GM18873 (cell line): ENCODE measurements around the gene TTLL6.
"Not testable (repeated sequence)": the region's sequence is repeated elsewhere in the genome, so short reads cannot be mapped to it uniquely, and the experiment has no call there.

Experiments used
- ATAC-seq: cut with Tn5 transposase; IDR thresholded peaks from one replicate; pipeline ENCODE4 v1.9.1; 2021; ENCODE audit warnings: mild to moderate bottlenecking, moderate library complexity, moderate number of reproducible peaks; ENCODE audit not compliant: unreplicated experiment, low FRiP score

Gene TTLL6

DNA sequence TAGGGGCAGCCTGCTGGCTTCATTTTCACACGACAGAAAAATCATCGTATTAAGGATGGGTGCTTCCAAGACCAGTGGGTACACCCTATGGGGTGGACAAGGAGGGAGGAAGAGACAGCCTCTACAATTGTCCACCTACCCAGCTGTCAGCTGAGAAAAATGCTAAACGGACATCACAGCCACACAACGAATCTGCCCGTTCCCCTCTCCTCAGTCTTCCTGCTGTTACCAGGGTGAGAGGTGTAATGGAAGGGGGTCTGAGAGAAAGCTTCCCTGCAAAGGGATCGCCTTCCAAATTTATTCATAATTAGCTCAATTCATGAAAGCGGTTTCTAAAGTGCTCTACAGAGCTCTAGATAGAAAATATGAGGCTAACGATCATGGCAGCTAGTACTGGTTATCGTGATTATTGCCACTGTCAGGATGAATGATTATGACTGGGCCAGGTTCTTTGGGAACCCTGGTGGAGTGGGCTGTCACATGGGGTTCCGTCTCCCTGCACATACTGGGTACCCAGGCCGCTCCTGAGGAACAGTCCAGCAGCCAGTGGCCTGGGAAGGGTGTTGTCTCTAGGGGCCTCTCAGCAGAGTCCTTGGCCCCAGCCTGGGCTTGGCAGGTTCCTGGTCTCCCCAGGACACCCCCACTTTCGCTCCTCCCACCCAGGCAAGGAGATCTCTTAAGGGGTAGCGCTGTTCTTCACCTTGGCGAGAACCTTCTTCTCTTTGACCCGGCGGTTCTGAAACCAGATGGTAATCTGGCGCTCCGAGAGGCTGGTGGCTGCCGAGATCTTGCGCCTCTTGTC is 90.7 kb downstream of the TTLL6 start:
- no peak for ATAC-seq

DNA sequence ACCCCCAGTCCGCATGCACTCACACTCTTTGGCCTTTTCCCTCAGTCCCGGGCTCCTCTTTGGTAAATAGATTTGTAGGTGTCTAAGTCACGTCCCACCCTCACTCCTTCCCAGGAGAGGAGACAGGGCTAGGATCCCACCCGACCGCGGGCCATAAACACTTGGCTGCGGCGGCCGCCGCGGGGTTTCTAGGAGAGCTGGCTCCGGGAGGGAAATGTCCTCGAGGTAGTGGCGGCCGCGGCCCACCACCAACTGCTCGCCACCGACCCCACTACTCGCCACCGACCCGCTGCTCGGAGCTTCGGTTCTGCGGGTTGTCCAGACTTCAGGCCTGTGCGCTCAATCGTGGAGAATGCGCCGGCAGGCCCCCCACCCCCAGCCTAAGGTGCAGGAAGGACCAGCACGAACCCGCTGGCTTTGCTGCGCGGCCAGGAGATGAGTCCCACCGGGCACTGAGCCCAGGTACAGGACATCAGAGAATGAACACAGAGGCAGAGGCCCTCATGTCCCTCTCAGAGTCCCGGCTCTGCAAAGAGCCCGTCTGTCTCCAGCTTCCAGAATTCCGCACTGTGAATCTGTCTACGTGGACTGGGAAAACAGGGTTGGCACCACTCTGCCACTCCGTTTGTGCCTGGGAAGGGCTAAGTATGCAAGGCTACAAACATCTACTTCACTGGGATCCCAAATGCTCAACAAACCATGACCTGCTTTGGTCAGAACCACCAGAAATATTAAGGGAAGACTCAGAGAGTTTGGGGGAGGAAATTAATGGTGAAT is 91.6 kb downstream of the TTLL6 start:
- no peak for ATAC-seq

GRCh38 chr17:48725004-48725287 is 92.1 kb downstream of the TTLL6 start:
- no peak for ATAC-seq

DNA sequence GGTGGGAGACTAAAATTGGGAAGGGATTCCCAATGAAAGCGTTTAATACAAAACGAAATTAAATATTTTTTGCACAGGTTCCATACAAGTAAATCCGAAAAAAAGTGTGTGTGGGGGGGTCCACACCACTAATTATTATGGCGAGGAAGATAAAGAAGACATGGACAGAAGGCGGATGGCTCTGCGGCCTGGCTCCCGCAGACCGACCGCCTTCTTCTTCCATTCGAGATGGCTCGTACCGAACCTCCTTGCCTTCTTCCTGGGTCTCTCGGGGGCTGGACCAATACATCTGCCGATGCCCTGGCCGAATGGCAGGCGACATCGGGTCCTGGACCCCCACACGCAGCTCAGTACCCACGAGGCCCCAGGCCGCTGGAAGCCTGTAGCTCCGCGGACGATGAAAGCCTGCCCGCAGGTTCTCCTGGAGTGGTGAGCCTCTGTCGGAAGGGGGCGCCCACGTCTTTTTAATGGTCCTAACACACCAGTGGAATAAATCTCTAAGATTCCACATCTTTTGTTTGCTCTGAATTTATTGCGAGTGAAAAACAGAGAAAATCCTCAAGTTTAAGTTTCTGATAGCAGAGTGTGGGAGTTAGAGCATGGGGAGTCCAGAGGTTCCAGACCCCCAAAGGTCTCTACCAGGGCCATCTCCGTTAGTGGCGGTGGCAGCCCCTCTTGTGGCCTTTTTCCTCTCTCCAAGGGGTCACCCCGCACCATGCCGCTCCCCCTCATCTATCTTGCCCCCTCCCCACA is 92.6 kb downstream of the TTLL6 start:
- no peak for ATAC-seq

DNA sequence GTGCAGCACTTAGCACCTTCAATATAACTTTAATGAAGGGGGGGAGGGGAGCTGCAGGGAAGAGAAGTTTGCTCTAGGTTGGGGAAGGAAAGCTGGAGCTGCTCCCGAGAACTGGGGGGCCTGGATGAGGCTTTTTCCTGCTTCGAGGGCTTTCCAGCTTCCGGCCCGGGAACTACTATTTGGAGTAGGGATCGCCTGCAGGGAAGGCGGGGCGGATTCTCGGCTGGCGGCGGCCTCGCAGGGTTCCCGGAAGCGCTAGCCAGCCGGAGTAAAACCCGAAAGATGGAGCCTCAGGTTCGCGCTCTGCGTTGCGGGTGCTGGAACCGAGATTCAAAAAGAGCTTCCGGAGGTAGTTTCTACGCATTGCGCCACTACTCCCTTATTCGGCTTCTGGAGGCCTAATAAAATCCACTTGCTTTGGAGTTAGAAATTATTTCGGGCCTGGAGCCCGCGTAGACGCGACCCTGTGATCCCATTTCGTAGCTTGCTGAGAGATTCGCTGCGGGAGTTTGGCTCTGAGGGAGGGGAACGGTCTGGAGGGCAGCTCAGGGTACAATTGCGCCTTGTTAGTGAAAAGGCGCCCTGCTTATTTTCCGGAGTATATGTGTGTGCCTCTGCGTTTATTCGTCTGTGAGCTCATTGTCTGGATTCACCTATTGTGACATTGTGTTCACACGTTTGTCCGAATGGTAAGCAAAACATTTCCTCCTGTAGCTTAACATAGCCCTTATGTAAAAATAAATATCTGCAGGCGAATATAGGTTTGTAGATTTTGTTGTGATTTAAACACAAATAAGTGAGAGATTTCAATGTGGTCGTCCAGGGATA is 93.4 kb downstream of the TTLL6 start:
- ATAC-seq: no peak

- no peak for ATAC-seq
These were observed 94.1 kb downstream of the TTLL6 start, which contains the start of gene PRAC2 for GRCh38 chr17:48722915-48723422. PRAC2 (plus strand) TSS chr17:48723185; CDS start chr17:48724411, 1,226 bp downstream.

DNA sequence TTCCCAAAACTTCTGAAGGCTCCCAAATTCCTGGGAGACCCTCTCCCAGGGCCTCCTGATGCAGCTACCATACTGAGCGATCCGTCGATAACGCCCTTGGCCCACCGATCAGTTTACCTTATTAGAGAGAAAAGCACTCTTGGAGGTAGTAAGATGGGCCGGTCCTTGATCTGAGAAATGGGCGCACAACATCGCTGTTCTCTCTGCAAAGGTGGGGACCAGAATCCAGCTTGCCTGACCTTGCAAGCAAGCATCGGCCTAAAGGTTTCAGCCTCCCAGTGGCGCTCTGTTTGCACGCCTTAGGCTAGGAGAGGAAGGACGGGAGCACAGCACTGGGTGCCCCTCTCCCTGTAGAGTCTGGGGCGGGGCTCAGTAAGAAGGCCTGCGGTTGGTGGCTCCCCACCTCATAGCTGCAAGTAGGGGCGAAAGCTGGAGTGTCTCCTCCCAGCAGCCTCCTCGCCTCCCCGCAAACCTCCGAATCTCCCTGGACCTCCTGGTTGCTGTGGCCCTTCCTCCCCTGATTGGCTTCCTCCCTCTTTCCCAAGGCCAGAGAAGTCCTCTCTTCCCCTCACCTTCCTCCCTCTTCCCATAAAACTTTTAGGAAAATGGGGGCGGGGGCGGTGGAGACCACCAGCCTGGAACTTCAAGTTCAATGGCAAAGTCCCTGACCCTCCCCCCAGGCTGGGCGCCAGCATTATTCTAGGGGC is 94.7 kb downstream of the TTLL6 start, which contains the start of gene PRAC1:
PRAC1 (minus strand) TSS at position 318 of the 707 bp plus-strand sequence; CDS start at position 192, 126 bp downstream.
- ATAC-seq: no peak

- ATAC-seq: no peak
These were observed 96.0 kb downstream of the TTLL6 start for GRCh38 chr17:48721009-48721402.

DNA sequence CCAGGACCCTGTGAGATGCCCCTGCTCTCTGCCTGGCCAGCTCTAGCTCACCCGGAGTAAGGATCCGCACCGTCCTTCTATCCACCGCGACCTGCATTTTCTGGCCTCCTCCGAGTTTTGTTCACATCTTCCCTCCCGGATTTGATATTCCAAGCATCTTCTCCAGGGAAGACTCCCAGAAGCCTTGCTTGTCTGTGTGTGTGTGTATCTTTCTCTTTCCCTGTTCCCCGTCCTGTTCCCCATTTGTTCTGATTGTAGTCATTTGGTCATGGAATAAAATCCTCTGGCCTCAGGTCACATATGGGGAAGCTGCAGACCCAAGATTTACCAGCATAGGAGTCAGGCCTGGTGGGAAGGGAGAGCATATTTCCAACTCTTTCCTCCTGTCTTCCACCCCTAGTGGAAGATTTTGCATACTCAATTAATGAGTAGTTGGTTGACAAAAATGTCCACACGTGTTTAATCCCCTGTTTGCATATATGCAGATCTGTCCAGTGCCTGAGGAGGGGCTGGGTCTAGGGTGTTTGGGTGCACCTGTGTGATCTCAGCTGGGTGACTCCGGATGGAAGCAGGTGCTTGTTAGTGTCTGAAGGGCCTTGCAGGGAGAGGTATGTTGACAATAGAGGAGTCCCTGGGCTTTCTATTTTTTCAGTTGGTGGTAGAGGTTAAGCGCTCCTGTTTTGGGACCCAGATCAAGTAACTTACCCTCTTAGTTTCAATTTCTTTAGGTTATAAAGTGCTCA is 96.6 kb downstream of the TTLL6 start:
- no peak for ATAC-seq

- ATAC-seq: no peak
These were observed 97.3 kb downstream of the TTLL6 start for GRCh38 chr17:48719642-48720265.

DNA sequence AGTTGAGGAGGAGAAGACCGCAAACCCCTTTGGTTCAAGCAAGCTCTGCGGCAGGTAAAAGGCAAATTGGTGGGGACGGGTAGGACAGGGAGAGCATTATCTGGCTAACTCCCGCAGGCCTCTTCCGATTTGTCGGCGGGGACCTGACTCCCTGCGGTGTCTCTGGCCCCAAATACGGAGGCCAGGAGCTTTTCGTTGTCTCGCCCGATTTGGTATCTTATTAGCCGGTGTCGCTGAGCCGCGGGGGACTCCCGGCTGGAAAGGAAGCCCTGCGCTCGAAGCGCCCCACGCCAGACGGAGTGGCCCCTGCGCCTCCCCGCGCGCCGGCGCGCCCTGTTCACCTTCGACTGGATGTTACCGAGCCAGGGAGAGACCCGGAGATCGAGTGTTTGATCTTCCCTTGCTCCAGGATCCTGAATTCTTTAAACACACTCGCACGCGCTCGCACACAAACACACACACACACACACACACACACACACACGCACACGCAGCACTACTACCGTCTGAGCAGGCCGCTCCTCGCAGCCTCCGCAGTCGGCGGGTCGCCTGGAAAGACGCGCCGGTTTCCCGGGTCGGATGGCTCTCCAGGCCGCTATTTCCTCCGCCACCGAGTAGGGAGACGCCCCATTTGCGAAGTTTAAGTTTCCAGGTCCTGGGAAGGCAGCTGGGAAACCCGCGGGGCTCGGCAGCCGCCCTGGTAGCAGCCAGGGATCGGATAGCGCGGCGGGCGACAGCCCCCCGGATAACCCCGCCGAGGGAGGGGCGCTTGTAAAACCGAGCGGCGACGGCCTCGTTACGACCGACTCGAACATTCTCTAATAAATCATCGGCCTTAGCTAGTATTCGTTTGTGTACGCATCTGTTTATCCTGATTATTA is 98.0 kb downstream of the TTLL6 start:
- ATAC-seq: no peak

DNA sequence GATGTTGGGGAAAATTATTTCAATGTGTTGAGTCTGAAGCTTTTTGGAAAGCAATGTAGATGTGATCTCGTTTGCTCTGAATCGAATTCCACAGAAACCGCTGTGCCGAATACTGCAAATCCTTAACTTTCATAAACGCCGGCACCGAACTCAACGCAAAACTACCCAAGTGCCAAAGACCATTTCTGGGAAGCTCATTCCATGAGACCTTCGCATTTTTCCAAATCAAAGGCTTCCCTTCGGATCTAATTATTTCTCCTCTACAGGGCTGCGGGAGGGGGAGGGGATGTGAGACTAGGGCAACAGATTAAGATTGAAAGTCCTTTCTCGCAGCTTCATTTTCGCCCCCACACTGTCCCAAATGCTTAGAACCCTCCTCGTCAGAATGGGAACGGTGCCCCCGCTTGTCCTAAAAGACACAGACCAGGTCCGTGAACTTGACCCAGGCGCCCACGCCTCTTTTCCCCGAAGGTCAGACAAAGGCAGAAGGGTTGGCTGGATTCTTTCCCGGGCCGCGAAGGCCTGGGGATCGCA is 98.7 kb downstream of the TTLL6 start:
- ATAC-seq: no peak

DNA sequence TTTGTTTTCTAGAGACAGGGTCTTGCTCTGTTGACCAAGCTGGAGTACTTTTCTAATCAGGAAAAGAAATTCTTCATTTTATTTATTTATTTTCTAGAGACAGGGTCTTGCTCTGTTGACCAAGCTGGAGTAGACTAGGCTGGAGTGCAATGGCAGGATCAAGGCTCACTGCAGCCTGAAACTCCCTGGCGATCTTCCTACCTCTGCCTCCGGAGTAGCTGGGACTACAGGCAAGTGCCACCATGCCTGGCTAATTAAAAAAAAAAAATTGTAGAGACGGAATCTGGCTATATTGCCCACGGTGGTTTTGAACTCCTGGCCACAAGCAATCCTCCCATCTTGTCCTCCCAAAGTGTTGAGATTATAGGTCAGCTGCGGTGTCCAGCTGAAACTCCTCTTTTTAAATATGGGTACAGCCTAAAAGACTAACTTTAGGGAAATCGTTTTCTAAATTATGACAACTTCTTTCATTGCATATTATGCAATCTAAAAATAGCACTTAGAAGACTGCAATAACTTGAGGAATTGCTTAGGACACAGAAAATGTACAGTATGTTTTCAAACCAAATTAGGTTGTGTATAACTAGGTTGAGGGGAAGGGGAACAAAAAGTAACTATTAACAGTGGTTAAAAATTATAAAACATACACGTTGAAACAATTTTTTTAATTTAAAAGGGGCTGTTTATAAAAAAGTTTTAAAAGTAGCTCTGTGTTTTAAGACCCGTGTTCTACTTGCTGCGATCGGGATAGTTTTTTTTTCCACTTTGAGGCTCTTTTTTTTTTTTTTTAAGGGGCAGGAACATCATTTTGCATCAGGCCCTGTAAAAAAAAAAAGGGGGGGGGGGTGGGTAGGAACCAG is 99.4 kb downstream of the TTLL6 start:
- no peak for ATAC-seq

- not testable (repeated sequence) for ATAC-seq
These were observed 100.5 kb downstream of the TTLL6 start for GRCh38 chr17:48716549-48716948.

DNA sequence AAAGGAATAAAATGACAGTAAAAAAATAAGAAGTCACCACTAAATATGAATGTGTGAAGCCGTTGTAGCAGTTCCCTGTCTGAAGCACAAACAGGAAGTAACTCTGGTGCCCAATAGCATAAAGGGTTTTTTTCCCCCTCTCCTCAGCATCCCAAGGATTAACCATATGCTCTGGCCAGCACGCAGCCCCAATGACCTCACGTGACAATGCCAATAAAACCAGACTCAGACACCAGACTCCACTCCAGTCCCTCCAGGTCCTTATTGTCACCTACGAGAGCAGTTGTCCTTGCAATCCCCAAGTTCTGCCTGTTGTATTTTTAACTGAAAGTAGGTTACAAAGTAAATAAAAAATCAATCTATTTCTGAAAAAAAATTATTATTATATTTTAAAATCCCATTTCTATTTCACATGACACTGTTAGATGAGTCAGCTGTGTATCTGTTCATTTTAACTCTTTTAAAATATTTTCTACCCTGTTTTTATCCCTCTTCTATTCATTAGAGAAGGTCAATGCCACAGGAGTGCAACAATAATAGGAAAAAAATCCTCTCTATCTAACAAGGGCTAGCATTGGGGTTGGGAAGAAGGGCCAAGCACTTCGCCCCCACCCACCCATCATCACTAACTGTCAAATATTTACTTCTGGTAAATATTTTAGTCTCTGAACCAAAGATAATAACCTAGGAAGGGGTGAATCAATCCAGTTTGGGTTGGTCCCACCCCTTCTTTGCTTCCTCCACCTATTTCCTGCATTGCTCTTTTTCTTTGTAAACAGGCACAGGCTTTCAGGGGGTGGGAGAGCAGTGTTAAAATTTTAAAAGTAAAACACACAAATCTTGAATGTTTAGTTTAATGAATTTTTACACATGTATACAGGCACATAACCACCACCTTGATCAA is 101.3 kb downstream of the TTLL6 start:
- ATAC-seq: no peak
